ENCODE measurements around the gene TGM1.

The TGM1 gene

GRCh38 chr14:24262821-24263733 is at the start of gene TGM1:
Gene TGM1, minus strand, starts transcription at chr14:24263177. Its CDS starts 825 bp downstream, at chr14:24262352.
- Histone ChIP-seq H3K27me3 (ENCODE audit: control insufficient read depth in 1 of 2, insufficient read depth in 2 of 2, low read length in 2 of 2) (no peaks in the 10 kb centered on the region), H3K9me3 (ENCODE audit: control insufficient read depth in 1 of 2, low read length in 2 of 2) (no peaks in the 10 kb centered on the region), H3K36me3 (ENCODE audit: control insufficient read depth in 1 of 2, insufficient read depth in 2 of 2, low read length in 2 of 2) (peaks cover 16 to 35% of the 10 kb centered on the region in 2 donors), H3K4me1 (ENCODE audit: control insufficient read depth in 1 of 2, insufficient read depth in 2 of 2, low read length in 2 of 2) (no peaks in the 10 kb centered on the region), H3K4me3 (ENCODE audit: low read depth in 1 of 2, low read length in 2 of 2) (no peak within 1 kb of the TSS), H3K9ac (ENCODE audit: low read depth in 1 of 2, low read length in 2 of 2) (no peak within 1 kb of the TSS), H3K27ac (ENCODE audit: low read depth, low read length) (no peak within 1 kb of the TSS)

GRCh38 chr14:24311837-24312615 is 49.0 kb upstream of the TGM1 start:
- Histone ChIP-seq H3K36me3 (ENCODE audit: control insufficient read depth in 1 of 2, insufficient read depth in 2 of 2, low read length in 2 of 2) (no peaks in the 10 kb centered on the region), H3K27me3 (ENCODE audit: control insufficient read depth in 1 of 2, insufficient read depth in 2 of 2, low read length in 2 of 2) (peaks cover 0 to 5% of the 10 kb centered on the region in 2 donors), H3K9ac (ENCODE audit: low read depth in 1 of 2, low read length in 2 of 2) (peak overlapping the region; percentile 55 to 61), H3K4me1 (ENCODE audit: control insufficient read depth in 1 of 2, insufficient read depth in 2 of 2, low read length in 2 of 2) (peaks cover 63 to 83% of the 10 kb centered on the region in 2 donors), H3K4me3 (ENCODE audit: low read depth in 1 of 2, low read length in 2 of 2) (peak overlapping the region; percentile 59 to 69), H3K9me3 (ENCODE audit: control insufficient read depth in 1 of 2, low read length in 2 of 2) (no peaks in the 10 kb centered on the region), H3K27ac (ENCODE audit: low read depth, low read length) (peak overlapping the region; percentile 71)

- Histone ChIP-seq H3K27ac (ENCODE audit: low read depth, low read length) (peak within 1 kb of the TSS; percentile 71), H3K27me3 (ENCODE audit: control insufficient read depth in 1 of 2, insufficient read depth in 2 of 2, low read length in 2 of 2) (peaks cover 0 to 3% of the 10 kb centered on the region in 2 donors), H3K9me3 (ENCODE audit: control insufficient read depth in 1 of 2, low read length in 2 of 2) (no peaks in the 10 kb centered on the region), H3K4me1 (ENCODE audit: control insufficient read depth in 1 of 2, insufficient read depth in 2 of 2, low read length in 2 of 2) (peaks cover 62 to 81% of the 10 kb centered on the region in 2 donors), H3K36me3 (ENCODE audit: control insufficient read depth in 1 of 2, insufficient read depth in 2 of 2, low read length in 2 of 2) (peaks cover 6 to 7% of the 10 kb centered on the region in 2 donors), H3K9ac (ENCODE audit: low read depth in 1 of 2, low read length in 2 of 2) (peak within 1 kb of the TSS; percentile 55 to 61), H3K4me3 (ENCODE audit: low read depth in 1 of 2, low read length in 2 of 2) (peak within 1 kb of the TSS; percentile 59 to 69)
Measured at GRCh38 chr14:24310646-24311604, 47.9 kb upstream of the TGM1 start, which contains the start of gene LTB4R. Gene LTB4R, plus strand, starts transcription at chr14:24311502. Its CDS starts 4,150 bp downstream, at chr14:24315652.

- Histone ChIP-seq H3K27me3 (ENCODE audit: control insufficient read depth in 1 of 2, insufficient read depth in 2 of 2, low read length in 2 of 2) (peaks cover 0 to under 1% of the 10 kb centered on the region in 2 donors), H3K27ac (ENCODE audit: low read depth, low read length) (peak overlapping the region; percentile 71), H3K9ac (ENCODE audit: low read depth in 1 of 2, low read length in 2 of 2) (peak overlapping the region; percentile 55 to 61), H3K36me3 (ENCODE audit: control insufficient read depth in 1 of 2, insufficient read depth in 2 of 2, low read length in 2 of 2) (peaks cover 13 to 14% of the 10 kb centered on the region in 2 donors), H3K4me3 (ENCODE audit: low read depth in 1 of 2, low read length in 2 of 2) (peak overlapping the region; percentile 59 to 69), H3K4me1 (ENCODE audit: control insufficient read depth in 1 of 2, insufficient read depth in 2 of 2, low read length in 2 of 2) (peaks cover 55 to 81% of the 10 kb centered on the region in 2 donors), H3K9me3 (ENCODE audit: control insufficient read depth in 1 of 2, low read length in 2 of 2) (no peaks in the 10 kb centered on the region)
Measured at GRCh38 chr14:24310265-24310645, 47.3 kb upstream of the TGM1 start.

GRCh38 chr14:24309538-24310264 is 46.7 kb upstream of the TGM1 start, which contains the start of gene LTB4R2:
Gene LTB4R2, plus strand, starts transcription at chr14:24310140. Its CDS starts 525 bp downstream, at chr14:24310665.
- H3K9ac ChIP-seq (ENCODE audit: low read depth in 1 of 2, low read length in 2 of 2), result peak within 1 kb of the TSS; percentile 55 to 61
- peaks cover 50 to 77% of the 10 kb centered on the region in 2 donors for H3K4me1 ChIP-seq (ENCODE audit: control insufficient read depth in 1 of 2, insufficient read depth in 2 of 2, low read length in 2 of 2)
- H3K9me3 ChIP-seq (ENCODE audit: control insufficient read depth in 1 of 2, low read length in 2 of 2), result no peaks in the 10 kb centered on the region
- H3K27me3 ChIP-seq (ENCODE audit: control insufficient read depth in 1 of 2, insufficient read depth in 2 of 2, low read length in 2 of 2), result no peaks in the 10 kb centered on the region
- H3K27ac ChIP-seq (ENCODE audit: low read depth, low read length), result peak within 1 kb of the TSS; percentile 71
- H3K36me3 ChIP-seq (ENCODE audit: control insufficient read depth in 1 of 2, insufficient read depth in 2 of 2, low read length in 2 of 2), result peaks cover 18 to 20% of the 10 kb centered on the region in 2 donors
- peak within 1 kb of the TSS; percentile 59 to 69 for H3K4me3 ChIP-seq (ENCODE audit: low read depth in 1 of 2, low read length in 2 of 2)

- peaks cover 47 to 76% of the 10 kb centered on the region in 2 donors for H3K4me1 ChIP-seq (ENCODE audit: control insufficient read depth in 1 of 2, insufficient read depth in 2 of 2, low read length in 2 of 2)
- H3K9me3 ChIP-seq (ENCODE audit: control insufficient read depth in 1 of 2, low read length in 2 of 2), result no peaks in the 10 kb centered on the region
- peak overlapping the region in 1 of 2 donors; percentile 70 for H3K4me3 ChIP-seq (ENCODE audit: low read depth in 1 of 2, low read length in 2 of 2)
- peaks cover 30 to 31% of the 10 kb centered on the region in 2 donors for H3K36me3 ChIP-seq (ENCODE audit: control insufficient read depth in 1 of 2, insufficient read depth in 2 of 2, low read length in 2 of 2)
- H3K27me3 ChIP-seq (ENCODE audit: control insufficient read depth in 1 of 2, insufficient read depth in 2 of 2, low read length in 2 of 2), result no peaks in the 10 kb centered on the region
- H3K27ac ChIP-seq (ENCODE audit: low read depth, low read length), result no peak overlapping the region
- H3K9ac ChIP-seq (ENCODE audit: low read depth in 1 of 2, low read length in 2 of 2), result peak overlapping the region; percentile 22 to 55
Measured at GRCh38 chr14:24308342-24309124, 45.6 kb upstream of the TGM1 start.

- H3K9ac ChIP-seq (ENCODE audit: low read depth in 1 of 2, low read length in 2 of 2), result peak within 1 kb of the TSS; percentile 55 to 71
- H3K27me3 ChIP-seq (ENCODE audit: control insufficient read depth in 1 of 2, insufficient read depth in 2 of 2, low read length in 2 of 2), result no peaks in the 10 kb centered on the region
- H3K27ac ChIP-seq (ENCODE audit: low read depth, low read length), result peak within 1 kb of the TSS; percentile 74
- H3K36me3 ChIP-seq (ENCODE audit: control insufficient read depth in 1 of 2, insufficient read depth in 2 of 2, low read length in 2 of 2), result peaks cover 32 to 37% of the 10 kb centered on the region in 2 donors
- no peaks in the 10 kb centered on the region for H3K9me3 ChIP-seq (ENCODE audit: control insufficient read depth in 1 of 2, low read length in 2 of 2)
- H3K4me3 ChIP-seq (ENCODE audit: low read depth in 1 of 2, low read length in 2 of 2), result peak within 1 kb of the TSS; percentile 65 to 70
- H3K4me1 ChIP-seq (ENCODE audit: control insufficient read depth in 1 of 2, insufficient read depth in 2 of 2, low read length in 2 of 2), result peaks cover 50 to 76% of the 10 kb centered on the region in 2 donors
Measured at GRCh38 chr14:24307575-24308341, 44.8 kb upstream of the TGM1 start, which contains the start of gene CIDEB. Gene CIDEB, minus strand, starts transcription at chr14:24307977. Its CDS starts 119 bp downstream, at chr14:24307858.

- Histone ChIP-seq H3K4me1 (ENCODE audit: control insufficient read depth in 1 of 2, insufficient read depth in 2 of 2, low read length in 2 of 2) (peaks cover 56 to 78% of the 10 kb centered on the region in 2 donors), H3K27ac (ENCODE audit: low read depth, low read length) (peak overlapping the region; percentile 74), H3K36me3 (ENCODE audit: control insufficient read depth in 1 of 2, insufficient read depth in 2 of 2, low read length in 2 of 2) (peaks cover 36 to 43% of the 10 kb centered on the region in 2 donors), H3K27me3 (ENCODE audit: control insufficient read depth in 1 of 2, insufficient read depth in 2 of 2, low read length in 2 of 2) (no peaks in the 10 kb centered on the region), H3K9ac (ENCODE audit: low read depth in 1 of 2, low read length in 2 of 2) (peak overlapping the region; percentile 55 to 71), H3K9me3 (ENCODE audit: control insufficient read depth in 1 of 2, low read length in 2 of 2) (no peaks in the 10 kb centered on the region), H3K4me3 (ENCODE audit: low read depth in 1 of 2, low read length in 2 of 2) (peak overlapping the region; percentile 65 to 70)
Measured at GRCh38 chr14:24307156-24307574, 44.2 kb upstream of the TGM1 start.

Data from duodenal mucosa (tissue), 2 donors.